Measurements from ENCODE around the gene KCNF1.

KCNF1 gene

GRCh38 chr2:10905006-10905861 lies 6.5 kb upstream of the KCNF1 start:
- no peak for DNase-seq

DNA sequence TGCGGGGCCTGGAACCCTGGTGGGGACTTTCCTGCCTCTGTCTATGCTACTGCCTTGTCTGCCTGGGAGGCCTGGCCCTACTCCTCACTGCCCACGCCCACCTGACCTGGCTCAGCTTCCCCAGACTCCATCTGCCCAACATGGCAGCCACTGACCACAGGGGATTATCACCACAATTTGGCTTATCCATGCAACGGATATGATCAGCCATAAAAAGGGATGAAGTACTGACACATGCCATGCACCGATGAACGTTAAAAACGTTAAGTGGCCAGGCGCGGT lies 5.9 kb upstream of the KCNF1 start:
- DNase-seq, result no peak

DNA sequence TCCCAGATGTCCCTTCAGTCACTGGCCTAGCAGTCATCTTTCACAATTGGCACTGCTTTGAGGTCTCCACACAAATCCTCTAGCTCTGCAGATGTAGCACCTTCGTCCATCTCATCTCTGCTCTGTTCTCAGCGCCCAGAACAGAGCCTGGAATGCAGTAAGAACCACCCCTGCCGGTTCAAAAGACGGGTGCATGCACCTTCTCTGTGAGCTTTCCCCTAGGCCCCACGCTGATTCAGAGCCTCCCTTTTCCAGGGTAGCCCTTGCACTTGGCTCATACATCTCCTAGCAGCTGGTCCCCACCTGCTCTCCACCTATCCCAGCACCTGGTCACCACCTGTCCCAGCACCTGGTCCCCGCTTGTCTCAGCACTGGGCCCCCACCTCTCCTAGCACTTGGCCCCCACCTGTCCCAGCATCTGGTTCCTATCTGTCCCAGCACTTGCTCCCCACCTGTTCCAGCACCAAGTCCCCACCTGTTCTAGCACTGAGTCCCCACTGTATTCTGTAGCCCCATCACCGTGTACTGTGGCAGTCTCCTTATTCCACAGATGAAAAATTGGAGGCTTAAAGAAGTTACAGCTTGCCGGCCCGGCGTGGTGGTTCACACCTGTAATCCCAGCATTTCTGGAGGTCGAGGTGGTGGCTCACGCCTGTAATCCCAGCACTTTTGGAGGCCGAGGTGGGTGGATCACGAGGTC lies 4.7 kb upstream of the KCNF1 start:
- no peak for DNase-seq

DNA sequence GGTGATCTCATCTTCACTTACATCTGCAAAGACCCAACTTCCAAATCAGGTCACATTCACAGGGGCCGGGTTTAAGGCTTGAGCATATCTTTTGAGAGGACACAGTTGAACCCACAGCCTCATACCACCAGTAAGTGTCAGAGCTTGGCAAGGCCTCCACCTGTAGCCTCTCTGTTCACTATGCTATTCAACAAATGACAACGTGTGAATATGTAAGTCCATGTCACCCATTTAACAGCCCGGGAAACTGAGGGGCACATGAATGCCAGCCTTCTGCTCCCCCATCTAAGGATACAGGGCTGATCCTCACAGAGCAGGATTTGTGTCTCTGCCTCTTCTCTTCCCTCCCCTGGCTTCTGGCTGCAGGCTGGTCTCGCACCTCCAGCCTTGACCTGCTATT lies 3.5 kb upstream of the KCNF1 start:
- no peak for DNase-seq

DNA sequence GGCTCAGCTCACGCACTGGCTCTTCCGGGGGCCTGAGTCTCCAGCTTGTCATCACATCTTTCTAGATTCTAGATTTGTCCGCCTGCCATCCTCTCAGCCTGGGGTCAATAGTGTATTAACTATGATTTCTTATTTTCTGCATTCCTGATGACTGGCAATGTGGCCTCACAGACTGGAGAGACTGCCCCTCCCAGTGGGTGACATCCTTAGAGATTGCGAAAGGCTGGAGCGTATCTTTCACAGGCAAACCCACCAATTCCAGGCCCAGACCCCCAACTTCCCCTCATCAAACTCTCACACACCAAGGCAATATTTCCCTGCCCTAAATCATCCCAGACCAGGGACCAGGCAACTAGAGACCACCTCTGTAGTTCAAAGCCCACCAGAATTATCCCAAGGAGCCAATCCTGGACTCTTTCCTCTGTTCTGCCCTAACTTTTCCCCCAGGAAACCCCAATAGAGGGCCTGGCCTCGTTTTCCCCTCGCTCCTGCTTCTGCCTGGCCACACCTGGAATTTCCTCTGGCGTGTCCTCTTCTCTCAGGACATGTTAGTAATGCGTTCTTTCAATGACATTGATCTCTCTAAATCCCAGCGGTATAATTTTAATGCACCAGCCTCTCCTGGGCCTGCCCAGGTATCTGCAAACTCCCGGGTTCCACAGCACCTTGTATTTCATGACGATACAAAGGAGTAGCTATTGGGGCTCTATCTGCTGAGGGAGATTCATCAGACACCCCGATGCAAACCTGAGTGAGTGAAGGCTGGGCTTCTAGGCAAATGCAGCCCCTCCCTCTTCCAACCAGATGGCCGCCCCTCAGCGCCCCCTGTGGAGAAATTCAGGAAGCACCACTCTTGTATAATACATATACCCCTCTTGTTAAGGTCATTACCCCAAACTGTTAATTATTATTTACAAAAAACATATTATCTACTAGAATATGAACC lies 2.4 kb upstream of the KCNF1 start:
- DNase-seq, result no peak

DNA sequence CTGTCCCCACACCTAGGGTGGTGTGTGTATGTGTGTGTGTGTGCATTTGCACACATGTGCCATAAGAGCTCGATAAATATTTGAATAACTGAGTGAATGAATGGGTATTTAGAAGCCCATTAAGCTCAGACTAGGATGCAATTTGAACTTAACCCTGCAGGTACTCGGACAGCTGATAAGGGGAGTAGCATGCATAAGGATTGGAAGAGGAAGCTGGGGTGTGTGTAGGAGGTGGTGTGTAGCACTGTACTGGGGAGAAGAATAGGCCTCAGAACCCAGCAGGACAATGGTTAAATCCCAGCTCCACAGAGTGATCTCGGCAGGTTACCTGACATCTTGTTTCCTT lies 1.8 kb upstream of the KCNF1 start:
- DNase-seq, result no peak

- no peak for DNase-seq
These were observed 1.1 kb upstream of the KCNF1 start for GRCh38 chr2:10910625-10911024.

DNA sequence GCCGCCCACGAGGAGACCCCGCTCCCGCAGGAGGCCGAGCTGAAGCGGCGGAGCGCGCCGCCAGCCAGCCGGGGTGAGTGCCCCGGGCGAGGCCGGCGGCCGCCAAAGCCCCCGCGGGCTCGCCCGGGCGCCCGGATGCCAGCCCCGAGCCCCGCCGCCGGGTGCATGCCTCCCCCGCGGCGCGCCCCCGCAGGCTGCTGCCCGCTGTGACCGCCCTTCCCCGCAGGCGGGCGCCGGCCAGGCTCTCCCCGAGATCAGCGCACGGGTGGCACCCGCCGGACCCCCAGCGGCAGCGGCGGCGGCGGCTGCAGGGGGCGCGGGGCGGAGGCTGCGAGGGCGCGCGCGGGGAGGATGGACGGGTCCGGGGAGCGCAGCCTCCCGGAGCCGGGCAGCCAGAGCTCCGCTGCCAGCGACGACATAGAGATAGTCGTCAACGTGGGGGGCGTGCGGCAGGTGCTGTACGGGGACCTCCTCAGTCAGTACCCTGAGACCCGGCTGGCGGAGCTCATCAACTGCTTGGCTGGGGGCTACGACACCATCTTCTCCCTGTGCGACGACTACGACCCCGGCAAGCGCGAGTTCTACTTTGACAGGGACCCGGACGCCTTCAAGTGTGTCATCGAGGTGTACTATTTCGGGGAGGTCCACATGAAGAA lies 470 bp downstream of the KCNF1 start:
- no peak for DNase-seq

- DNase-seq, result no peak
These were observed 1.2 kb downstream of the KCNF1 start for GRCh38 chr2:10912796-10913455.

- DNase-seq, result no peak
These were observed 2.0 kb downstream of the KCNF1 start for GRCh38 chr2:10913501-10914271.

DNA sequence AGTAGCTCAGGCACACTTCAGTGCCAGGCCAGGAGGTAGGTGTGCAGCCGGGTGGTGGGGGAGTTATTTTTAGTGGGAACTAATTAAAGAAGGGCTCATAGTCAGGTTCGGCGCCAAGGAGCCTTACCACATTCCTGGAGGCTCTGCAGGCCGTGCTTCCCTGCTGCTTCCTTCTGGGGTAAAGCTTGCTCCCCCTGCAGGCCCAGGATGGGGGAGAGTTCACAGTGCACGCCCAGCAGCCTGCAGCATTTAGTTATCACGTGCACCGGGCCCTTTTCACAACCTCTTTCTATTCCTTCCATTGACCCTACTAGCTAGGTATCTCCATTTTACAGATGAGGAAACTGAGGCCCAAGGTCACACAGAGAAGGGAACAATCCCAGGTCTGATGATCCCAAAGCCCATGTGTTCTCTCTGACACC lies 2.5 kb downstream of the KCNF1 start:
- DNase-seq, result no peak

GRCh38 chr2:10915236-10915635 lies 3.5 kb downstream of the KCNF1 start:
- no peak for DNase-seq

DNA sequence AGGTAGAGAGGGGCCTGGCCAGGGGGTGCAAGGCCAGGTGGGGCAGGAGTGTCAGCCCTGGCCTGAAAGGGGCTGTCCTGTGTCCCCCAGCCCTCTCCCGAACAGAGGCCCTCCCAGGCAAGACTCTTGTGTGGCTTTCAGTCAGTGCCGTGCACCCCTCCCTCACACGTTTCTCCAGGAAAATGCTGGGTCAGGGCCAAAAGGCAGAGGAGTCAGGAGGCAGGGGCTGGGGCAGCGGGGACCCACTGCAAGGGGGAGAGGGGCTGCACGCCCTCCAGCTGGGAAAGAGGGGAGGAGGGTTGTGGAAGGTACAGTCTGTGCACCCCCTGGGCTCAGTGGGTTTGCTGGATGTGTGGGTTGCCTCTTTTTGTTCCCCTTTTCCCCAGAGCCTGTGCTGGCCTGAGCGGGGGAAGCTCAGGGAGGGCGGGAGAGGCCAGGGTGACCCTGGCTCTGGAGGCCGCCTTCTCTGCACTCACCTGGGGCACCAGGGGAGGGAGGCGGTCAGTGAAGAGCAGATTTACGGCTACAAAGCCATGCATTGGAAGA lies 4.1 kb downstream of the KCNF1 start:
- DNase-seq, result no peak

- no peak for DNase-seq
These were observed 5.2 kb downstream of the KCNF1 start for GRCh38 chr2:10916953-10917352.

GRCh38 chr2:10917927-10918326 lies 6.2 kb downstream of the KCNF1 start:
- no peak for DNase-seq

DNA sequence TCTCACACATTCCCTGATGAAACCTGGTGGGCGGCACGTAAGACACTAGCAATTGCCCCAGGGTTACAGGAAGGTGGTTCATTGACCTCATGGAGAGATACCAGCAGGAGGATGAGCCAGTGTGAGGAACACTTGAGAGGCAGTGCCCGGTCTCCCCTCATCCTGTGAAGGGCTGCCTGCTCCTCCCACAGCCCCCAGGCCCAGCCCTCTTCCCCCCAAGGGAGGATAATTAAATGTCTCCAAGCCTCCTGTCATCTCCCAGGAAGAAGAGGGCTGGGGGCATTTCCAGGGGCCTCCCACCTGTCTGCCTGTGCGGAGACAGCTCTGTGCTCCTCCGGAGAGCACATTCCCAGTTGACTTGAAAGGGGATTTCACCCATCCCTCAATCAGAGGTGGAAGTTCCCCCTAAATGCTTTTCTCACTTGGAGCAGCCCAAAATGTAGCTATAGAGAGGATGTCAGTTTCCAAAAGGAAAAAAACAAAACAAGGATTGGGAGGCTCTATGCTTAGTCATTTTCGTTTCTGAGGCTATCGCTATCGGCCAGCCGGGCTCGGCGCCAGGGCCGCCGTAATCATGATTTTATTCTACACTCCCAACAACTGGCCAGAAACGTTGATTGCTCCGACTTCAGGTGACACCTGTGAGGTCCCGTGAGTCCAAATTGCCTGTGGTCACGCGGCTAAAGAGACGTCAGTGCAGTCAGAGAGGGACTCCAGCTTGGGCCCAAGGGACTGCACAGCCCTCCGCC lies 7.1 kb downstream of the KCNF1 start:
- no peak for DNase-seq

- no peak for DNase-seq
These were observed 7.7 kb downstream of the KCNF1 start for GRCh38 chr2:10919410-10919770.

- DNase-seq, result no peak
These were observed 8.3 kb downstream of the KCNF1 start for GRCh38 chr2:10919771-10920621.

DNA sequence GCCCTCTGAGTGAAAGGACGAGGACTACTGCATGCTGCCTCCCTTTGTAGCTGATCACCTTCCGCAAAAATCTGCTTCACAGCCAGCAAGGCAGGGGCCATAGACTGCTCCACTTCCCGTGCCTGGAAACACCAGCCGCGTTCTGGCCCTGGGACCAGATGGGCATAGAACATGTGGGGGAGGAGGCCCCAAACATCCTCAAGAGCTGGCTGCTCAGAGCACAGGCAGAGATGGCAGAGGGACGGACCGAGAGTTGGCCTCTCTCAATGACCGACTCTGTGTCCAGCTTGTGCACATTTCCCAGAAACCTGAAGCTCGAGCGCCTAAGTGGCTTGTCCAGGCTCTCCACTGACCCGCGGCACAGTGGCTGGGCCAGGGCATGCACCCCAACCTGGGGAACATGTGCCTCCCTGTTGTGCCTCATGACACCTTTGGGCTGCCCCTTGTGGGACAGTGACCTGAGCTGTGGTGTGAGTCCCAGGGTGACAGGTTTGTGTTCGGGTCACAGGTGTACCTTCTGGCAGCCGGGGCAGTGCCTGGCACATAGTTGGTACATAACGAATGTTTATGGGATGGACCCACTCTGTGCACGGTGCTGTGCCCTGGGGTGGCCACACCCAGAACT lies 9.1 kb downstream of the KCNF1 start:
- DNase-seq, result no peak

Data from cortex of kidney (tissue), 1 donor.